ENCODE results near the gene LRBA. TPM values are rescaled to one million over a fixed set of nuclear protein-coding genes. Genes with fewer than 3 reads are reported as not detected.

Gene LRBA
- polyA plus RNA-seq, 1 of the 3 experiments (the other 2 are of a cell fraction), result 11.4 TPM

- TF ChIP-seq REST (IDR thresholded peaks at IDR 0.05; ENCODE audit: low read depth, low read length) (no peak), TCF12 (IDR thresholded peaks at IDR 0.05) (peak; percentile 51; the same call in 1 of the 2 replicates), CTCF (IDR thresholded peaks at IDR 0.05) (no peak), MXI1 (IDR thresholded peaks at IDR 0.05; ENCODE audit: low read depth, low read length) (no peak), SIN3A (IDR thresholded peaks at IDR 0.05; ENCODE audit: borderline replicate concordance, low read depth, low read length) (no peak), TAF1 (IDR thresholded peaks at IDR 0.05; ENCODE audit: borderline replicate concordance, low read depth, low read length) (peak; percentile 23; the same call in 1 of the 2 replicates), FOSL2 (IDR thresholded peaks at IDR 0.05; ENCODE audit: borderline replicate concordance, low read depth) (peak; percentile 67), RFX5 (IDR thresholded peaks at IDR 0.05; ENCODE audit: low read length) (no peak), EP300 (IDR thresholded peaks at IDR 0.05; ENCODE audit: borderline replicate concordance in 1 of 2, low read depth in 1 of 2, low read length in 1 of 2) (no peak; a peak in 1 of 4 replicates), NRF1 (IDR thresholded peaks at IDR 0.05; ENCODE audit: low read depth, low read length) (no peak), YY1 (IDR thresholded peaks at IDR 0.05; ENCODE audit: low read depth) (no peak), CHD2 (IDR thresholded peaks at IDR 0.05; ENCODE audit: low read length, partially characterized antibody) (no peak), EZH2phosphoT487 (IDR thresholded peaks at IDR 0.05; ENCODE audit: borderline replicate concordance, low read depth) (no peak), FOXJ3 (CRISPR knock-in tag; IDR thresholded peaks at IDR 0.05) (no peak), NFIC (IDR thresholded peaks at IDR 0.05; ENCODE audit: borderline replicate concordance) (no peak), ELF1 (IDR thresholded peaks at IDR 0.05) (no peak), MAX (IDR thresholded peaks at IDR 0.05; ENCODE audit: low read depth) (0 out of 2 replicates have a peak, but pooled peaks have one; percentile 15)
- TF ChIP-seq, protein P1, sequence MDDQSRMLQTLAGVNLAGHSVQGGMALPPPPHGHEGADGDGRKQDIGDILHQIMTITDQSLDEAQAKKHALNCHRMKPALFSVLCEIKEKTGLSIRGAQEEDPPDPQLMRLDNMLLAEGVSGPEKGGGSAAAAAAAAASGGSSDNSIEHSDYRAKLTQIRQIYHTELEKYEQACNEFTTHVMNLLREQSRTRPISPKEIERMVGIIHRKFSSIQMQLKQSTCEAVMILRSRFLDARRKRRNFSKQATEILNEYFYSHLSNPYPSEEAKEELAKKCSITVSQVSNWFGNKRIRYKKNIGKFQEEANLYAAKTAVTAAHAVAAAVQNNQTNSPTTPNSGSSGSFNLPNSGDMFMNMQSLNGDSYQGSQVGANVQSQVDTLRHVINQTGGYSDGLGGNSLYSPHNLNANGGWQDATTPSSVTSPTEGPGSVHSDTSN (IDR thresholded peaks at IDR 0.05), result 0 out of 2 replicates have a peak, but pooled peaks have one; percentile 14
Observed at GRCh38 chr4:151031831-151032605, 16.9 kb upstream of the LRBA start (continued).

All from SK-N-SH (cell line).